LNCaP clone FGC (cell line): ENCODE measurements around the gene IGF1R.

Experiments
- DNase-seq: peaks from one replicate; pipeline ENCODE4 v3.0.0-alpha.2; 2011; ENCODE audit warnings: low read depth
- H3K4me3 ChIP-seq: 2 replicates; pipeline ENCODE4 v1.5.1; 2011; ENCODE audit warnings: mild to moderate bottlenecking, low read depth, low read length, control low read depth
- TF ChIP-seq, protein P1 (sequence below): IDR thresholded peaks from 2 replicates; pipeline ENCODE4 v1.5.1; 2012; ENCODE audit warnings: mild to moderate bottlenecking; ENCODE audit not compliant: control insufficient read depth, insufficient read depth; ENCODE audit errors: extremely low read depth

The IGF1R gene

DNA sequence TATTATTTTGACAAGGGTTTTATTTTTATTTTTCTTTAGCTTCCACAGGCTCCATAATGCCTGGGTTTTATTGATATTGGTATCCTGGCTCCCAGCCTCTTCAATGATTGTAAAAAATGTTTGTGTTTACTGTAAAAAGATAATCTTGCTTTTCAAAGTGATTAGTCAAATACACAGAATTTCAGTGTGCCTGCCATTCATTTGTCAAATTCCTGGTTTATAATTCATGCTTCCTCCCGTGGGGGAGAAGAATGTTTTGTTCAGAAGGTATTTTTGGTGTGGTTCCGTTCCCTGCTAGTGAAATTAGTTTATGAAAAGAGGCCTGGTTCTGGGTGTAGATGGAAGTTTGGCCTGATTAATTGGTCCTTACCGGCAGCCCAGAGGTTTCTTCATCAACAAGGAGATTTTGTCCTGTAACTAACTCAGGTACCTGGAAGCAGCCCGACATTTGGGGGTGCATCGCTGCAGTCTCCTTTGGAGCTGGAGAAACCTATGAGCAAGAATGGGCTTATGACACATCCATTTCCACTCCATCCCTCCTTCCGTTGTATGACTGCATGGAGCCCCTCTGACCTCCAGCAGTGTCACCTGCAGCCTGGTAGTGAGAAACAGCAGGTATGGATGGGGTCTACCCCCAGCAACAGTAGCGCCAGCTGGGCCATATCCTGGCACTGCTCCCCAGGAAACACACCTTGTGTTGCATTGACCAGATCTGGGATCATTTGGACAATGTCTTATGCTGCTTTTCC is 257.8 kb downstream of the IGF1R start:
- H3K4me3 ChIP-seq, result no peak overlapping the region
- no peak for DNase-seq
- TF ChIP-seq, protein P1, sequence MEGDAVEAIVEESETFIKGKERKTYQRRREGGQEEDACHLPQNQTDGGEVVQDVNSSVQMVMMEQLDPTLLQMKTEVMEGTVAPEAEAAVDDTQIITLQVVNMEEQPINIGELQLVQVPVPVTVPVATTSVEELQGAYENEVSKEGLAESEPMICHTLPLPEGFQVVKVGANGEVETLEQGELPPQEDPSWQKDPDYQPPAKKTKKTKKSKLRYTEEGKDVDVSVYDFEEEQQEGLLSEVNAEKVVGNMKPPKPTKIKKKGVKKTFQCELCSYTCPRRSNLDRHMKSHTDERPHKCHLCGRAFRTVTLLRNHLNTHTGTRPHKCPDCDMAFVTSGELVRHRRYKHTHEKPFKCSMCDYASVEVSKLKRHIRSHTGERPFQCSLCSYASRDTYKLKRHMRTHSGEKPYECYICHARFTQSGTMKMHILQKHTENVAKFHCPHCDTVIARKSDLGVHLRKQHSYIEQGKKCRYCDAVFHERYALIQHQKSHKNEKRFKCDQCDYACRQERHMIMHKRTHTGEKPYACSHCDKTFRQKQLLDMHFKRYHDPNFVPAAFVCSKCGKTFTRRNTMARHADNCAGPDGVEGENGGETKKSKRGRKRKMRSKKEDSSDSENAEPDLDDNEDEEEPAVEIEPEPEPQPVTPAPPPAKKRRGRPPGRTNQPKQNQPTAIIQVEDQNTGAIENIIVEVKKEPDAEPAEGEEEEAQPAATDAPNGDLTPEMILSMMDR, result no peak

- TF ChIP-seq, protein P1, result no peak
- H3K4me3 ChIP-seq, result no peak overlapping the region
- DNase-seq, result no peak
Observed at GRCh38 chr15:98906712-98907083, 258.4 kb downstream of the IGF1R start.

- DNase-seq, result no peak
- no peak overlapping the region for H3K4me3 ChIP-seq
- TF ChIP-seq, protein P1, result no peak
Observed at GRCh38 chr15:98907927-98908471, 259.7 kb downstream of the IGF1R start.

- no peak overlapping the region for H3K4me3 ChIP-seq
- TF ChIP-seq, protein P1, result no peak
- no peak for DNase-seq
Observed at GRCh38 chr15:98909968-98910885, 261.9 kb downstream of the IGF1R start.

DNA sequence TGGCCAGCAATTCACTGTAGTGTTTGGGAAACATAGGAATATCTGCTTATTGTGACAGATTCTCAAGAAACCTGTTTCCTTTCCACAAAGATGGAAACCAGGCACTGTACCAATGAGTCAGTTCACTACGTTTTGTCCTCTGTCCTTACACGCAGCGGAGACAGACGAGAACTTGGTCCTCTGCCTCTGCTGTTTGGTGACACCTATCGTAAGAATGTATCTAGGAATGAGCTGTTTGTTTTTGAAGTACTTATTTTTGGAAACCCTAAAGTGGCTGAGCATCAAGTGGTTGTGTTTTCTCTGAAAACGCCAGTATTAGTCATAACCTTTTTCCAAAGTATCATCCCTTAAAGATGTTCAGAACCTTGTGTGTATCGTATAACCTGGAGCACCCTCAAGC is 266.3 kb downstream of the IGF1R start:
- no peak for DNase-seq
- no peak overlapping the region for H3K4me3 ChIP-seq
- TF ChIP-seq, protein P1, result no peak

- H3K4me3 ChIP-seq, result no peak overlapping the region
- no peak for DNase-seq
- TF ChIP-seq, protein P1, result no peak
Observed at GRCh38 chr15:98916826-98917225, 268.5 kb downstream of the IGF1R start.
